OCI-LY3 (cell line): ENCODE measurements around the gene ASCL3.
"Not testable (repeated sequence)": the region's sequence is repeated elsewhere in the genome, so short reads cannot be mapped to it uniquely, and the experiment has no call there.

Source experiments
- H2AFZ ChIP-seq: fragments of 200-600, 300-600 bp; shearing (Covaris generic); 2 replicates; pipeline ENCODE4 v1.6.0; 2014; ENCODE audit warnings: antibody characterized with exemption, low read depth, low read length
- H3K27ac ChIP-seq: fragments of 200-600, 300-600 bp; sonication (generic); 2 replicates; pipeline ENCODE4 v1.5.1; 2014; ENCODE audit warnings: mild to moderate bottlenecking, low read length, moderate library complexity, mixed read lengths
- H3K27me3 ChIP-seq: fragments of 200-600, 300-600 bp; sonication (generic); 2 replicates; pipeline ENCODE4 v1.6.1; 2014; ENCODE audit warnings: low read depth, low read length, mixed read lengths
- H3K36me3 ChIP-seq: fragments of 200-600, 300-600 bp; sonication (generic); replicated peaks from 2 replicates; pipeline ENCODE3; 2014; ENCODE audit warnings: low read depth, low read length, mixed read lengths
- H3K4me1 ChIP-seq: fragments of 300-600, 200-600 bp; sonication (generic); 2 replicates; pipeline ENCODE4 v1.6.1; 2014; ENCODE audit warnings: low read length, mixed read lengths
- H3K4me2 ChIP-seq: fragments of 200-600, 300-600 bp; sonication (generic); 2 replicates; pipeline ENCODE4 v1.6.1; 2014; ENCODE audit warnings: low read length, mixed read lengths
- H3K4me3 ChIP-seq: fragments of 300-600, 200-600 bp; sonication (generic); 2 replicates; pipeline ENCODE4 v1.5.1; 2014; ENCODE audit warnings: antibody characterized with exemption, mild to moderate bottlenecking, low read length, moderate library complexity
- H3K79me2 ChIP-seq: fragments of 300-600, 200-600 bp; shearing (Covaris generic); 2 replicates; pipeline ENCODE4 v1.6.1; 2014; ENCODE audit warnings: mild to moderate bottlenecking, low read length, mixed read lengths
- H3K9ac ChIP-seq: fragments of 300-600, 200-600 bp; shearing (Covaris generic); 2 replicates; pipeline ENCODE4 v1.6.0; 2014; ENCODE audit warnings: mild to moderate bottlenecking, low read length, moderate library complexity
- H3K9me3 ChIP-seq: fragments of 200-600, 300-600 bp; shearing (Covaris generic); 2 replicates; pipeline ENCODE4 v1.6.1; 2014; ENCODE audit warnings: low read length, mixed read lengths; ENCODE audit not compliant: insufficient read depth
- H4K20me1 ChIP-seq: fragments of 200-600, 300-600 bp; sonication (generic); 2 replicates; pipeline ENCODE4 v1.6.1; 2016; ENCODE audit warnings: low read length, mixed read lengths; ENCODE audit not compliant: insufficient read depth
- CTCF ChIP-seq: fragments of 200-600, 300-600 bp; sonication (generic); IDR thresholded peaks from 2 replicates; pipeline ENCODE4 v1.5.1; 2014; ENCODE audit warnings: antibody characterized with exemption, low read length, low read depth
- EZH2phosphoT487 ChIP-seq: fragments of 200-600 bp; shearing (Covaris generic); IDR thresholded peaks from 2 replicates; pipeline ENCODE4 v1.6.1; 2018; ENCODE audit warnings: antibody characterized with exemption, mixed run types, low read depth

The ASCL3 gene

DNA sequence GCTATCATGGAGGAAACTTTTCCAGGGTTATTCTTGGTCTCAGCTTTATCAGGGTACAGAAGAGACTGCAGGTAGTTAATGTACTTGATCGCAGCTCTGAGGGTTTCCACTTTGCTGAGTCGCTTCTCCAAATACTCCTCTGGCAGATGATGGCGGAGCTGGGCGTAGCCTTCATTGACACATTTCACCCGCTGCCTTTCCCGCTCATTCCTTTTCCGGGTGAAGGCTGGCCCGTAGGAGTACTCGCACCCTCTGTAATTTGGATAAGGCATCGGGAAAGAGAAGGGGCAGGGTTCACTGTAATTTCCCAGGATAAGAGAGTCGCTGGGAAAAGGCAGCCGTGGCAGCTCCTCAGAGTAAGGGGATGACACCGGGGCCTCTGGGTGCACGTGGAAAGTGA lies 5.2 kb downstream of the ASCL3 start:
- Histone ChIP-seq H3K79me2 (no peaks in the 10 kb centered on the region), H3K9me3 (no peaks in the 10 kb centered on the region), H3K27ac (no peak overlapping the region), H3K4me1 (no peaks in the 10 kb centered on the region), H3K4me3 (no peak overlapping the region), H3K27me3 (no peaks in the 10 kb centered on the region), H3K36me3 (no peaks in the 10 kb centered on the region), H2AFZ (no peak overlapping the region), H3K9ac (no peak overlapping the region), H4K20me1 (no peaks in the 10 kb centered on the region), H3K4me2 (no peak overlapping the region)
- no peak for TF ChIP-seq EZH2phosphoT487
- TF ChIP-seq CTCF = no peak

- TF ChIP-seq CTCF = no peak
- TF ChIP-seq EZH2phosphoT487 = no peak
- Histone ChIP-seq H3K9ac (no peak overlapping the region), H3K9me3 (no peaks in the 10 kb centered on the region), H3K27me3 (no peaks in the 10 kb centered on the region), H4K20me1 (no peaks in the 10 kb centered on the region), H3K4me1 (no peaks in the 10 kb centered on the region), H3K27ac (no peak overlapping the region), H3K36me3 (no peaks in the 10 kb centered on the region), H2AFZ (no peak overlapping the region), H3K4me3 (no peak overlapping the region), H3K79me2 (no peaks in the 10 kb centered on the region), H3K4me2 (no peak overlapping the region)
These were observed 5.7 kb downstream of the ASCL3 start for GRCh38 chr11:8937159-8937558.

DNA sequence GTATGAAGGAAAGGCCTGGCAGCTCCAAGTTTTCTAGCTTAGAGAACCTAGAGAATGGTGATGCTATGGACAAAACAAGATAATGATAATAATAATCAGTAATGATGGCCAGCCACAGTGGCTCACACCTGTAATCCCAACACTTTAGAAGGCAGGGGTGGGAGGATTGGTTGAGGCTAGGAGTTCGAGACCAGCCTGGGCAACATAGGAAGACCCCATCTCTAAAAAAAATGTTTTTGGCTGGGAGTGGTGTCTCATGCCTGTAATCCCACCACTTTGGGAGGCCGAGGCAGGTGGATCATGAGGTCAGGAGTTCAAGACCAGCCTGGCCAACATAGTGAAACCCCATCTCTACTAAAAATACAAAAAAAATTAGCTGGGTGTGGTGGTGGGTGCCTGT lies 7.0 kb downstream of the ASCL3 start:
- H4K20me1 ChIP-seq, H3K36me3 ChIP-seq, H3K4me3 ChIP-seq, H3K79me2 ChIP-seq, H2AFZ ChIP-seq, H3K9me3 ChIP-seq, H3K4me1 ChIP-seq, H3K27ac ChIP-seq, H3K27me3 ChIP-seq, H3K9ac ChIP-seq, H3K4me2 ChIP-seq: not testable (repeated sequence)

GRCh38 chr11:8934742-8935488 lies 7.9 kb downstream of the ASCL3 start:
- no peaks in the 10 kb centered on the region for H3K36me3 ChIP-seq
- H3K4me2 ChIP-seq = no peak overlapping the region
- no peak overlapping the region for H2AFZ ChIP-seq
- TF ChIP-seq CTCF (no peak), EZH2phosphoT487 (no peak)
- H4K20me1 ChIP-seq = no peaks in the 10 kb centered on the region
- no peaks in the 10 kb centered on the region for H3K4me1 ChIP-seq
- H3K9ac ChIP-seq = no peak overlapping the region
- no peaks in the 10 kb centered on the region for H3K79me2 ChIP-seq
- H3K4me3 ChIP-seq = no peak overlapping the region
- no peaks in the 10 kb centered on the region for H3K27me3 ChIP-seq
- no peaks in the 10 kb centered on the region for H3K9me3 ChIP-seq
- no peak overlapping the region for H3K27ac ChIP-seq
